Suprapubic skin (tissue), 3 donors: Measurements from ENCODE around the gene SETBP1.

Source experiments
- CTCF ChIP-seq, 2 donors: fragments of 200-600 bp in 1 of 2; fragments of 450-650 bp in 1 of 2; sonication (generic) in 1 of 2; IDR thresholded peaks; one replicate each; pipeline ENCODE4 v1.5.1; 2016 to 2019; ENCODE audit warnings: antibody characterized with exemption in 2 of 2, mild to moderate bottlenecking in 1 of 2, moderate library complexity in 1 of 2
- POLR2A ChIP-seq, 2 donors: fragments of 450-650 bp; IDR thresholded peaks; one replicate each; pipeline ENCODE4 v1.6.1; 2017; ENCODE audit warnings: antibody characterized with exemption in 2 of 2, mild to moderate bottlenecking in 2 of 2, moderate library complexity in 2 of 2

- no peak for TF ChIP-seq CTCF (IDR thresholded peaks at IDR 0.05)
- no peak for TF ChIP-seq POLR2A (IDR thresholded peaks at IDR 0.05)
These were observed 179.2 kb downstream of the SETBP1 start for GRCh38 chr18:44859751-44860439.
